Measurements from ENCODE around the gene SKIC3.

SKIC3 gene

GRCh38 chr5:95530416-95530815 lies 24.4 kb downstream of the SKIC3 start:
- DNase-seq = peak; percentile 67

GRCh38 chr5:95528565-95528964 lies 26.2 kb downstream of the SKIC3 start:
- DNase-seq = no peak

GRCh38 chr5:95526871-95527270 lies 27.9 kb downstream of the SKIC3 start:
- no peak for DNase-seq

- no peak for DNase-seq
Observed at GRCh38 chr5:95524423-95524822, 30.4 kb downstream of the SKIC3 start.

- DNase-seq = no peak
Observed at GRCh38 chr5:95520206-95520605, 34.6 kb downstream of the SKIC3 start.

GRCh38 chr5:95519681-95520080 lies 35.1 kb downstream of the SKIC3 start:
- no peak for DNase-seq

GRCh38 chr5:95519151-95519550 lies 35.6 kb downstream of the SKIC3 start:
- DNase-seq = no peak

- DNase-seq = no peak
Observed at GRCh38 chr5:95518417-95518816, 36.4 kb downstream of the SKIC3 start.

- DNase-seq = no peak
Observed at GRCh38 chr5:95511606-95512005, 43.2 kb downstream of the SKIC3 start.

- DNase-seq = no peak
Observed at GRCh38 chr5:95508550-95508949, 46.2 kb downstream of the SKIC3 start.
